Measurements from ENCODE around the gene ITGA2.

DNA sequence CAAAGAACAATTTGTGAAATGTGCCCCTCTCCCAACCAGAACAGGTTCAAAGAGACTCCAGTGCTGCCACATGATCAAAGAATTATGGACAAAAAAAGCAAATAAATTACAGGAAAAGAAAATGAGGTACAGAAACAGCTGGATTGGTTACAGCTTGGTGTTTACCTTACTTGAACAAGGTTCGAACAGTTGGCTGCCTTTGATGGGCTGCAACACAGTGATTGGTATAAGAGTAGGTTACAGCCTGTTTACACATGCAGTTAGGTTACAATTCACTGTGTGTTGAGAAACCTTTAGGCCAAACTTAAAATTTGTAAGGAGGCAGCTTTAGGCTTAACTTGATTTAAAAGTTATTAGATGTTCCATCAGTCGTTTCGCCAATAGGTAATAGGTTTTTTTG is 123.8 kb downstream of the ITGA2 start:
- TF ChIP-seq, protein P1, sequence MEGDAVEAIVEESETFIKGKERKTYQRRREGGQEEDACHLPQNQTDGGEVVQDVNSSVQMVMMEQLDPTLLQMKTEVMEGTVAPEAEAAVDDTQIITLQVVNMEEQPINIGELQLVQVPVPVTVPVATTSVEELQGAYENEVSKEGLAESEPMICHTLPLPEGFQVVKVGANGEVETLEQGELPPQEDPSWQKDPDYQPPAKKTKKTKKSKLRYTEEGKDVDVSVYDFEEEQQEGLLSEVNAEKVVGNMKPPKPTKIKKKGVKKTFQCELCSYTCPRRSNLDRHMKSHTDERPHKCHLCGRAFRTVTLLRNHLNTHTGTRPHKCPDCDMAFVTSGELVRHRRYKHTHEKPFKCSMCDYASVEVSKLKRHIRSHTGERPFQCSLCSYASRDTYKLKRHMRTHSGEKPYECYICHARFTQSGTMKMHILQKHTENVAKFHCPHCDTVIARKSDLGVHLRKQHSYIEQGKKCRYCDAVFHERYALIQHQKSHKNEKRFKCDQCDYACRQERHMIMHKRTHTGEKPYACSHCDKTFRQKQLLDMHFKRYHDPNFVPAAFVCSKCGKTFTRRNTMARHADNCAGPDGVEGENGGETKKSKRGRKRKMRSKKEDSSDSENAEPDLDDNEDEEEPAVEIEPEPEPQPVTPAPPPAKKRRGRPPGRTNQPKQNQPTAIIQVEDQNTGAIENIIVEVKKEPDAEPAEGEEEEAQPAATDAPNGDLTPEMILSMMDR (IDR thresholded peaks at IDR 0.05), result no peak
- TF ChIP-seq EP300 (IDR thresholded peaks at IDR 0.05; ENCODE audit: low read depth) (no peak), POLR2A (IDR thresholded peaks at IDR 0.05) (no peak), POLR2AphosphoS5 (IDR thresholded peaks at IDR 0.05) (no peak)
